ENCODE results near the gene MINDY4.

Gene MINDY4

GRCh38 chr7:30896783-30897637 is 125.8 kb downstream of the MINDY4 start:
- no peak for DNase-seq (ENCODE audit: insufficient read length, low spot score)
- no peak for TF ChIP-seq POLR2A (IDR thresholded peaks at IDR 0.05; ENCODE audit: low read depth, low read length)
- no peak for TF ChIP-seq SPI1 (IDR thresholded peaks at IDR 0.05; ENCODE audit: low read depth, low read length)
- TF ChIP-seq PAX5 (IDR thresholded peaks at IDR 0.05; ENCODE audit: insufficient read depth, low read length, severe bottlenecking): no peak
- no peak for TF ChIP-seq POLR2AphosphoS5 (IDR thresholded peaks at IDR 0.05; ENCODE audit: low read depth, low read length)
- no peak for TF ChIP-seq TAF1 (IDR thresholded peaks at IDR 0.05; ENCODE audit: low read depth, low read length)
- no peak for TF ChIP-seq POU2F2 (IDR thresholded peaks at IDR 0.05; ENCODE audit: low read depth, low read length)
- FAIRE-seq: no peak

GRCh38 chr7:30897770-30898169 is 126.6 kb downstream of the MINDY4 start:
- no peak for FAIRE-seq
- DNase-seq (ENCODE audit: insufficient read length, low spot score): no peak
- no peak for TF ChIP-seq POLR2AphosphoS5 (IDR thresholded peaks at IDR 0.05; ENCODE audit: low read depth, low read length)
- no peak for TF ChIP-seq SPI1 (IDR thresholded peaks at IDR 0.05; ENCODE audit: low read depth, low read length)
- no peak for TF ChIP-seq POLR2A (IDR thresholded peaks at IDR 0.05; ENCODE audit: low read depth, low read length)
- TF ChIP-seq POU2F2 (IDR thresholded peaks at IDR 0.05; ENCODE audit: low read depth, low read length): no peak
- TF ChIP-seq TAF1 (IDR thresholded peaks at IDR 0.05; ENCODE audit: low read depth, low read length): no peak
- no peak for TF ChIP-seq PAX5 (IDR thresholded peaks at IDR 0.05; ENCODE audit: insufficient read depth, low read length, severe bottlenecking)

- FAIRE-seq (no peak), DNase-seq (ENCODE audit: insufficient read length, low spot score) (no peak)
- TF ChIP-seq POLR2AphosphoS5 (IDR thresholded peaks at IDR 0.05; ENCODE audit: low read depth, low read length) (no peak), POU2F2 (IDR thresholded peaks at IDR 0.05; ENCODE audit: low read depth, low read length) (no peak), POLR2A (IDR thresholded peaks at IDR 0.05; ENCODE audit: low read depth, low read length) (no peak), SPI1 (IDR thresholded peaks at IDR 0.05; ENCODE audit: low read depth, low read length) (no peak), PAX5 (IDR thresholded peaks at IDR 0.05; ENCODE audit: insufficient read depth, low read length, severe bottlenecking) (no peak), TAF1 (IDR thresholded peaks at IDR 0.05; ENCODE audit: low read depth, low read length) (no peak)
These were observed 127.2 kb downstream of the MINDY4 start for GRCh38 chr7:30898411-30898810.

- no peak for DNase-seq (ENCODE audit: insufficient read length, low spot score)
- no peak for FAIRE-seq
- no peak for TF ChIP-seq SPI1 (IDR thresholded peaks at IDR 0.05; ENCODE audit: low read depth, low read length)
- no peak for TF ChIP-seq TAF1 (IDR thresholded peaks at IDR 0.05; ENCODE audit: low read depth, low read length)
- no peak for TF ChIP-seq PAX5 (IDR thresholded peaks at IDR 0.05; ENCODE audit: insufficient read depth, low read length, severe bottlenecking)
- no peak for TF ChIP-seq POLR2AphosphoS5 (IDR thresholded peaks at IDR 0.05; ENCODE audit: low read depth, low read length)
- no peak for TF ChIP-seq POLR2A (IDR thresholded peaks at IDR 0.05; ENCODE audit: low read depth, low read length)
- no peak for TF ChIP-seq POU2F2 (IDR thresholded peaks at IDR 0.05; ENCODE audit: low read depth, low read length)
These were observed 127.8 kb downstream of the MINDY4 start for GRCh38 chr7:30899066-30899465.

- DNase-seq (ENCODE audit: insufficient read length, low spot score): no peak
- FAIRE-seq: no peak
- TF ChIP-seq TAF1 (IDR thresholded peaks at IDR 0.05; ENCODE audit: low read depth, low read length): no peak
- no peak for TF ChIP-seq POLR2AphosphoS5 (IDR thresholded peaks at IDR 0.05; ENCODE audit: low read depth, low read length)
- no peak for TF ChIP-seq POLR2A (IDR thresholded peaks at IDR 0.05; ENCODE audit: low read depth, low read length)
- no peak for TF ChIP-seq SPI1 (IDR thresholded peaks at IDR 0.05; ENCODE audit: low read depth, low read length)
- TF ChIP-seq PAX5 (IDR thresholded peaks at IDR 0.05; ENCODE audit: insufficient read depth, low read length, severe bottlenecking): no peak
- no peak for TF ChIP-seq POU2F2 (IDR thresholded peaks at IDR 0.05; ENCODE audit: low read depth, low read length)
These were observed 128.4 kb downstream of the MINDY4 start for GRCh38 chr7:30899630-30900029.

- DNase-seq (ENCODE audit: insufficient read length, low spot score) (no peak), FAIRE-seq (no peak)
- TF ChIP-seq PAX5 (IDR thresholded peaks at IDR 0.05; ENCODE audit: insufficient read depth, low read length, severe bottlenecking) (no peak), POLR2AphosphoS5 (IDR thresholded peaks at IDR 0.05; ENCODE audit: low read depth, low read length) (no peak), SPI1 (IDR thresholded peaks at IDR 0.05; ENCODE audit: low read depth, low read length) (no peak), POLR2A (IDR thresholded peaks at IDR 0.05; ENCODE audit: low read depth, low read length) (no peak), TAF1 (IDR thresholded peaks at IDR 0.05; ENCODE audit: low read depth, low read length) (no peak), POU2F2 (IDR thresholded peaks at IDR 0.05; ENCODE audit: low read depth, low read length) (no peak)
These were observed 128.8 kb downstream of the MINDY4 start for GRCh38 chr7:30900053-30900452.

- DNase-seq (ENCODE audit: insufficient read length, low spot score) (no peak), FAIRE-seq (no peak)
- TF ChIP-seq POLR2A (IDR thresholded peaks at IDR 0.05; ENCODE audit: low read depth, low read length) (no peak), PAX5 (IDR thresholded peaks at IDR 0.05; ENCODE audit: insufficient read depth, low read length, severe bottlenecking) (no peak), SPI1 (IDR thresholded peaks at IDR 0.05; ENCODE audit: low read depth, low read length) (no peak), POLR2AphosphoS5 (IDR thresholded peaks at IDR 0.05; ENCODE audit: low read depth, low read length) (no peak), POU2F2 (IDR thresholded peaks at IDR 0.05; ENCODE audit: low read depth, low read length) (no peak), TAF1 (IDR thresholded peaks at IDR 0.05; ENCODE audit: low read depth, low read length) (no peak)
These were observed 129.7 kb downstream of the MINDY4 start for GRCh38 chr7:30900803-30901362.

- no peak for TF ChIP-seq SPI1 (IDR thresholded peaks at IDR 0.05; ENCODE audit: low read depth, low read length)
- TF ChIP-seq PAX5 (IDR thresholded peaks at IDR 0.05; ENCODE audit: insufficient read depth, low read length, severe bottlenecking): no peak
- FAIRE-seq (no peak), DNase-seq (ENCODE audit: insufficient read length, low spot score) (no peak)
These were observed 130.6 kb downstream of the MINDY4 start for GRCh38 chr7:30901856-30902255.

- DNase-seq (ENCODE audit: insufficient read length, low spot score) (no peak), FAIRE-seq (no peak)
- TF ChIP-seq POU2F2 (IDR thresholded peaks at IDR 0.05; ENCODE audit: low read depth, low read length) (no peak), POLR2AphosphoS5 (IDR thresholded peaks at IDR 0.05; ENCODE audit: low read depth, low read length) (no peak), PAX5 (IDR thresholded peaks at IDR 0.05; ENCODE audit: insufficient read depth, low read length, severe bottlenecking) (no peak), SPI1 (IDR thresholded peaks at IDR 0.05; ENCODE audit: low read depth, low read length) (no peak), TAF1 (IDR thresholded peaks at IDR 0.05; ENCODE audit: low read depth, low read length) (no peak), POLR2A (IDR thresholded peaks at IDR 0.05; ENCODE audit: low read depth, low read length) (no peak)
These were observed 131.2 kb downstream of the MINDY4 start for GRCh38 chr7:30902466-30902865.

All from GM12891 (cell line).